AG09309 (cell line): ENCODE data around the gene MGAT3.

Experiments
- DNase-seq: peaks from one replicate; pipeline ENCODE4 v3.0.0-alpha.2; 2010; ENCODE audit warnings: low read depth
- H3K4me3 ChIP-seq: 2 replicates; pipeline ENCODE4 v1.5.1; 2011; ENCODE audit warnings: mild to moderate bottlenecking, low read depth, low read length, moderate library complexity; ENCODE audit not compliant: control insufficient read depth
- TF ChIP-seq, protein P1 (sequence below): IDR thresholded peaks from 2 replicates; pipeline ENCODE4 v1.5.1; 2011; ENCODE audit warnings: mild to moderate bottlenecking, low read depth, low read length, inconsistent platforms; ENCODE audit not compliant: insufficient read depth, control insufficient read depth; ENCODE audit errors: missing control alignments

Gene MGAT3

GRCh38 chr22:39530116-39530515, 73.3 kb downstream of the MGAT3 start:
- DNase-seq = no peak
- TF ChIP-seq, protein P1, sequence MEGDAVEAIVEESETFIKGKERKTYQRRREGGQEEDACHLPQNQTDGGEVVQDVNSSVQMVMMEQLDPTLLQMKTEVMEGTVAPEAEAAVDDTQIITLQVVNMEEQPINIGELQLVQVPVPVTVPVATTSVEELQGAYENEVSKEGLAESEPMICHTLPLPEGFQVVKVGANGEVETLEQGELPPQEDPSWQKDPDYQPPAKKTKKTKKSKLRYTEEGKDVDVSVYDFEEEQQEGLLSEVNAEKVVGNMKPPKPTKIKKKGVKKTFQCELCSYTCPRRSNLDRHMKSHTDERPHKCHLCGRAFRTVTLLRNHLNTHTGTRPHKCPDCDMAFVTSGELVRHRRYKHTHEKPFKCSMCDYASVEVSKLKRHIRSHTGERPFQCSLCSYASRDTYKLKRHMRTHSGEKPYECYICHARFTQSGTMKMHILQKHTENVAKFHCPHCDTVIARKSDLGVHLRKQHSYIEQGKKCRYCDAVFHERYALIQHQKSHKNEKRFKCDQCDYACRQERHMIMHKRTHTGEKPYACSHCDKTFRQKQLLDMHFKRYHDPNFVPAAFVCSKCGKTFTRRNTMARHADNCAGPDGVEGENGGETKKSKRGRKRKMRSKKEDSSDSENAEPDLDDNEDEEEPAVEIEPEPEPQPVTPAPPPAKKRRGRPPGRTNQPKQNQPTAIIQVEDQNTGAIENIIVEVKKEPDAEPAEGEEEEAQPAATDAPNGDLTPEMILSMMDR = no peak
- no peak overlapping the region for H3K4me3 ChIP-seq

DNA sequence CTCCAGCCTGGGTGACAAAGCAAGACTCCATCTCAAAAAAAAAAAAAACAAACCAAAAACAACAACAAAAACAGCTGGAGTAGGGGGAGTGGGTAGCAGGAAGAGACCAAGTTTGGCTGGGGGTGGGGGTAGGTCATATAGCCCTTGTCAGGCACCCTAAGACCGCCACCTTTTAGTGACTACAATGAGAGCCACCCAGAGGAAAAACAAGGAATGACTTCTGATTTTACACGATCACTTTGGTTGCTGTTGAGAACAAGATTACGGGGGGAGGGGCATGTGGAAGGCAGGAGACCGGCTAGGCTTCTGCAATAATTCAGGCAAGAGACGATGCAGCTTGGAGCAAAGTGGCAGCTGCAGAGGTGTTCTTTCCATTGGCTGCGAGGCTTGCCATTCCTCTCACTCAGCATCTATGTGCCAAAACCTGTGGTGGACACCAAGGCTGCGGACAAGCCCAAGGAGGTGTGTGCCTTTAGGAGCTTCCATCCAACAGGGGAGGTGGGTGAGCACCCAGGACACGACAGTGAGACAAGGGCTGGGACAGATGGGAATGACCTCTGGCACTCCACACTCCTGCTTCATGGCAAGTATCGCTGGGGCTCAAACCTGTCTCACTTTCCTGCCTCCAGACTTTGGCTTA, 74.0 kb downstream of the MGAT3 start:
- DNase-seq = no peak
- TF ChIP-seq, protein P1 = no peak
- H3K4me3 ChIP-seq = no peak overlapping the region

GRCh38 chr22:39532215-39533073, 75.6 kb downstream of the MGAT3 start, which contains the start of gene RPS19BP1:
RPS19BP1 (minus strand) TSS chr22:39532748; CDS start chr22:39532738, 10 bp downstream.
- peak; percentile 96 for DNase-seq
- peak within 1 kb of the TSS; percentile 71 for H3K4me3 ChIP-seq
- TF ChIP-seq, protein P1 = no peak

GRCh38 chr22:39534092-39534506, 77.3 kb downstream of the MGAT3 start:
- TF ChIP-seq, protein P1 = no peak
- no peak overlapping the region for H3K4me3 ChIP-seq
- no peak for DNase-seq

GRCh38 chr22:39534591-39535356, 78.0 kb downstream of the MGAT3 start:
- no peak for DNase-seq
- TF ChIP-seq, protein P1 = peak; percentile 89
- H3K4me3 ChIP-seq = peak overlapping the region; percentile 12; the same call in 1 of the 2 replicates

DNA sequence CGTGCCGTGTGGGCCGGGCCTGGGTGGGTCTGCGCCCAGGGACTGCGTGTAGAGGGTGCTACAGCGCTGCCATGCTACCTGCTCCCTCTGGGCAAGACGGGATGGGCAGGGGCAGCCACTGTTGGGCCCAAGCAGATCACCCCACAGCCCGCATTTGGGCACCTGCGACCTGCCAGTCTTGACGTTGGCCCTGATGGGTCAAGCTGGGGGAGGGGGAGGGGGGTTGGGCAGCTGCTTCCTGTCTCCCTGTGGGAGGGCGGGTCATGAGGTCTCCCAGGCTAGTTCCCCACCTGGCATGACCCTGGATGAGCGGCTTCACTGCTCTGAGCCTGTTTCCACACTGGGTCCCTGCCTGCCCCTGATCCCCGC, 78.5 kb downstream of the MGAT3 start:
- DNase-seq = no peak
- TF ChIP-seq, protein P1 = no peak
- no peak overlapping the region for H3K4me3 ChIP-seq
